ENCODE data around the gene ACTMAP.

GRCh38 chr19:40777937-40778705 is 27.8 kb upstream of the ACTMAP start, which contains the start of gene RAB4B:
- TF ChIP-seq CTCF (IDR thresholded peaks at IDR 0.05) (peak in 3 of 7 experiments; percentile 8 to 24 (median 23)), POLR2A (IDR thresholded peaks at IDR 0.05) (peak; percentile 72 to 88 (median 84))

Measured in body of pancreas (tissue), 4 donors.